ENCODE measurements around the gene KRT83.

GRCh38 chr12:52347016-52347415, 25.8 kb upstream of the KRT83 start:
- TF ChIP-seq, protein P1, sequence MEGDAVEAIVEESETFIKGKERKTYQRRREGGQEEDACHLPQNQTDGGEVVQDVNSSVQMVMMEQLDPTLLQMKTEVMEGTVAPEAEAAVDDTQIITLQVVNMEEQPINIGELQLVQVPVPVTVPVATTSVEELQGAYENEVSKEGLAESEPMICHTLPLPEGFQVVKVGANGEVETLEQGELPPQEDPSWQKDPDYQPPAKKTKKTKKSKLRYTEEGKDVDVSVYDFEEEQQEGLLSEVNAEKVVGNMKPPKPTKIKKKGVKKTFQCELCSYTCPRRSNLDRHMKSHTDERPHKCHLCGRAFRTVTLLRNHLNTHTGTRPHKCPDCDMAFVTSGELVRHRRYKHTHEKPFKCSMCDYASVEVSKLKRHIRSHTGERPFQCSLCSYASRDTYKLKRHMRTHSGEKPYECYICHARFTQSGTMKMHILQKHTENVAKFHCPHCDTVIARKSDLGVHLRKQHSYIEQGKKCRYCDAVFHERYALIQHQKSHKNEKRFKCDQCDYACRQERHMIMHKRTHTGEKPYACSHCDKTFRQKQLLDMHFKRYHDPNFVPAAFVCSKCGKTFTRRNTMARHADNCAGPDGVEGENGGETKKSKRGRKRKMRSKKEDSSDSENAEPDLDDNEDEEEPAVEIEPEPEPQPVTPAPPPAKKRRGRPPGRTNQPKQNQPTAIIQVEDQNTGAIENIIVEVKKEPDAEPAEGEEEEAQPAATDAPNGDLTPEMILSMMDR (IDR thresholded peaks at IDR 0.05), result no peak
- TF ChIP-seq POLR2A (IDR thresholded peaks at IDR 0.05), result no peak

Data from thyroid gland (tissue), 4 donors.